ENCODE results near the gene PCSK5. TPM values are rescaled to one million over a fixed set of nuclear protein-coding genes. Genes with fewer than 3 reads are reported as not detected.

PCSK5 gene
- total and polyA plus RNA-seq, 5 experiments from 2014 or later, result 6.5 to 22.8 (median 14.7) TPM

DNA sequence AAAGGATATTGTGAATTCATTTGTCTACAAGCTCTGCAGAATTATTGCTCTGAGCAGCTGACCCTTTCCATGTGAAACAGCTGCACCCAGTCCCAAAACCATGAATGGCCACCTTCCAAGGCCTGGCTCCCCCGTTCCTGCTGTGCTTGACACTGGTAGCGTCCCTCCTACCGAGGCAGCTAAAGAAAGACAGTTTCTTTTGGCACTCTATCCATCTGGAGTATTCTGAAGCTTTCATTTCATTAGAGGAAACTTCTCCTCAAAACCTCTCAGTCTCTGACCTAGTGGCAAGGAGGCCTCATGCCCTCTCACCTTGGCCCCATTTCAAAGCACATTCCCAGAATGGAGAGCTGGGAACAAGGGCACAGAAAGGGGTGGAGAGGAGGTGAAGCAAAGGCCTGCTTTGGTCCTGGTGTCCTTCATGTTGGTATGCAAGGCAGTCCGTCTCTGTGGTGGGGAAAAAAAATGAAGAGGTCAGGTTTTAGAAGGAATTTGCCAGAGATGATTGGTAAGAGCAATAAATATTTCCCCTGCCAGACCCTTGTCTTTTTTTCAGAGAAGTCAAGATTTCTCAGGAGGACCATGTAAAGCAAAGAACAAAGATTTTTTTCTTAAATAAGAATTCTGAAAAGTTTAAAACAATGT lies 271.7 kb downstream of the PCSK5 start:
- Mint-ChIP-seq H3K36me3 (peaks cover 22 to 92% (median 58%) of the 10 kb centered on the region in 3 donors), H3K27me3 (no peaks in the 10 kb centered on the region), H3K4me3 (no peak overlapping the region), H3K27ac (peak overlapping the region in 3 of 10 donors; percentile 2 to 35 (median 8)), H3K4me1 (peaks cover 6 to 16% (median 13%) of the 10 kb centered on the region in 4 donors), H3K9me3 (no peaks in the 10 kb centered on the region)
- POLR2A ChIA-PET, result no interaction called here
- no peak for DNase-seq
- ATAC-seq, result no peak

DNA sequence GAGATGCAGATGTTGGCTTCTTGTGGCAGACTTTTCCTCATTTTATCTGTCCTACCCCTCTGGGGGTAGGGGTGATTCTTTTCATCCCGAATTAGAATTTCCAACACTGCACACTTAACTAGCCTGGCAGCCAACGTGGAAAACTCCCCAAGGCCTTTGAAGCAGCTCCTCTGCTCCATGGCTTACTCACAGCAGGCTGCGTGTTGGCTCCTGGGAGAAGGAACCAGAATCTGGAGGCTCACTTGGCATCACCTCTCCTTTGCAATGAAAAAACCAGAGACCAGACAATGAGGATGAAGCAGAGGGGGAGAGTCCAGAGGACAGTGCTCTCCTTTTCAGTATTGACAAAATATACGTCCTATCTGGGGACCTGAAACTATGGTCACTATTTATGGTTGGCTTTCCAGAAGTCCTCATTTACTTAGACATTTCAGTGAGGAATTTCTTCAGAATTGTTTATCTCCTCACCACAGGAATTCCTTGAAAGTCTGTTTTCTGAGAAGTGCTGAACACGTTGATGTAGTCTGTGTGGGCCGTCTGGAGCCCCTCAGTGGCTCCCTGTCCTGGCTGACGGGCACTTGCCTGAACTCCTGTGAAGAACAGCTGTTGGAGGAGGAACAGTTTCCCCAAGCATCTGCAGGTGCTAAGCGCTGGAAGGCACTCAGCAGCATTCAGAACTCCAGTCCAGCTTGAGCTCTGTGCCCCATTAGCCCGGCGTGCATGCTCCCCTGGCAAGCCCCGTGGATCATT lies 272.5 kb downstream of the PCSK5 start:
- Mint-ChIP-seq H3K9me3 (no peaks in the 10 kb centered on the region), H3K4me1 (peaks cover 6 to 16% (median 13%) of the 10 kb centered on the region in 4 donors), H3K4me3 (no peak overlapping the region), H3K27me3 (no peaks in the 10 kb centered on the region), H3K27ac (peak overlapping the region in 2 of 10 donors; percentile 29 to 33), H3K36me3 (peaks cover 26 to 92% (median 60%) of the 10 kb centered on the region in 3 donors)
- POLR2A ChIA-PET, result no interaction called here
- ATAC-seq, result no peak
- DNase-seq, result no peak

DNA sequence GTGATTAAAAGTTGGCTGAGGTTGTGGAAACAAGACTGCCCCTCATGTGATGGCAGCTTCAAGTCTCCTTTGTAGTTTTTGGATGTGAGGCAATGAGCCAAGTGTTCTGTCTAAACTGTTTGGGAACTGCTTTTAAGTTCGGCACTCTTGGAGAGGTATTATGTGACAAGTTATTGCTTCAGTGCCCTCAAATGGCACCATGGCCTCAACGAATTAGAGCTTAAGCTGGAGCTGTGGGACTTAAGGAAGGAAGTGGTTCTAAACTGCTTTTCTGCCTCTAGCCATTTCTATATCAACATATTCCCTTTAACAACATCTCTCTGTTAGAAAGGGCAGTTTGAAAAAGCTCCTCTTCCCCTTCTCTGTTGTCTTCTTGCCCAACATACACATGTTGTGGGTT lies 276.1 kb downstream of the PCSK5 start:
- POLR2A ChIA-PET, result interaction anchor here (0.6 to 0.7 kb wide), 2 partner anchors 25 to 97 kb away, joined by 3 read pairs; no protein-coding TSS in a partner anchor
- H3K4me3 Mint-ChIP-seq, result no peak overlapping the region
- peak overlapping the region in 4 of 10 donors; percentile 22 to 66 (median 58) for H3K27ac Mint-ChIP-seq
- DNase-seq, result no peak
- H3K36me3 Mint-ChIP-seq, result peaks cover 23 to 91% (median 59%) of the 10 kb centered on the region in 3 donors
- no peak for ATAC-seq
- no peaks in the 10 kb centered on the region for H3K27me3 Mint-ChIP-seq
- peaks cover 6 to 16% (median 13%) of the 10 kb centered on the region in 4 donors for H3K4me1 Mint-ChIP-seq
- no peaks in the 10 kb centered on the region for H3K9me3 Mint-ChIP-seq

DNA sequence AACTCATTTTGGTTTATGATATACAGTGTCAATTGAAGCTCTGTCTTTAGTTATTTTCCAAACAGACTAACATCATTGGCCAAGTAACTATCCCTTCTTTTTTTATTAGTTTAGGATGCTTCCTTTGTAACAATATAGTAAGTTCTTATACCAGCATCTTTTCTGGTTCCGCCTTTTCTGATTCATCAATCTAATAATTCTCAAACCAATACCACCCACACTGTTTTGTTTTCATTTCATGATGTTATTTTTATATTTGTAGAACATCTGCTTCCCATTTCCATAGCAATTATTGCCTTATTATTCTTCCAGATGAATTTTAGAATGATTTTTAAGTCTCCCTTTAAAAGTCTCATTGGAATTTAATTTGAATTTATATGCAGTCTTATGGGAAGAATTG lies 285.7 kb downstream of the PCSK5 start:
- POLR2A ChIA-PET, result no interaction called here
- ATAC-seq (no peak), DNase-seq (no peak)
- H3K9me3 Mint-ChIP-seq, result peaks cover 0 to 5% (median 0%) of the 10 kb centered on the region in 9 donors
- peaks cover 1 to 89% (median 30%) of the 10 kb centered on the region in 3 donors for H3K36me3 Mint-ChIP-seq
- no peak overlapping the region for H3K4me3 Mint-ChIP-seq
- H3K4me1 Mint-ChIP-seq, result peaks cover 0 to 6% (median 4%) of the 10 kb centered on the region in 4 donors
- no peaks in the 10 kb centered on the region for H3K27me3 Mint-ChIP-seq
- no peak overlapping the region for H3K27ac Mint-ChIP-seq

DNA sequence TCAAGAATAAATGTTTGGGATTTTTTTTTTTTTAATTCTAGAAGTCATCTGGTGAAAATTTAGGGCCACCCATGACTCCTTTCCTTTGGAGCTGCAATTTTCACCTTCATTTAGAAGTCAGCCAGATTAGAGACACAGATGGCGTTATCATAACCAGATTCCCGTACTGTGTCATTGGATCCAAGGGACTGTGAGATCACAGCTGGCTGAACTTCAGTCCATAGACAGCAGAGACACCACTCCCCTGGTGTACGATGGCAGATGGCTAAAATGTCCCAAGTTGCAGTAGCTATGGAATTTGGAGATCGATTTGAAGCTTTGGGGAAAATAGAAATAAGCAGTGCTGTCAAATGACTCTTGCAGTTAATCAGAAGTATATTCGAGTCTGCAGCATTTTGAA lies 287.5 kb downstream of the PCSK5 start:
- Mint-ChIP-seq H3K27ac (no peak overlapping the region), H3K4me3 (no peak overlapping the region), H3K36me3 (peaks cover 8 to 95% (median 46%) of the 10 kb centered on the region in 3 donors), H3K9me3 (peaks cover 0 to 5% (median 0%) of the 10 kb centered on the region in 9 donors), H3K27me3 (no peaks in the 10 kb centered on the region), H3K4me1 (peaks cover 0 to 8% (median 4%) of the 10 kb centered on the region in 4 donors)
- no peak for DNase-seq
- POLR2A ChIA-PET, result no interaction called here
- ATAC-seq, result no peak

DNA sequence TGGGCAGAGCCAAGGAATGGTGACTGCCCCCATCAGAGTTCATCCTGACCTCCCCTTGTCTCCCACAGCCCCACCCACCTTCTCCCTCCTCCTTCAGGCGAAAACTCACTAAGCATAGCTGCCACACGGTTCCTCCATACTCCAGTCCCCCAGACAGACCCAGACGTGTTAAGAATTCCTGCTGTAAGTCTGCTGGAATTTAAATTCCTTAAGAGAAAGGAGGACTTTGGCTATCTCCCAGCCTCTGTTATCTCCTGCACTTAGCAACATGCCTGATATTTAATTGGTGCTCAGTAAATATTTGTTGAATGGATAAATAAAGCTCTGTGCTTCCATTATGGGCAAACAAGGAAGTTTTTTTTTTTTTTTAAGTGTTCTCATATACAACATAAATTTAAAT lies 290.1 kb downstream of the PCSK5 start:
- Mint-ChIP-seq H3K36me3 (peaks cover 21 to 98% (median 53%) of the 10 kb centered on the region in 3 donors), H3K27ac (peak overlapping the region in 1 of 10 donors; percentile 43), H3K9me3 (no peaks in the 10 kb centered on the region), H3K4me1 (peaks cover 0 to 8% (median 4%) of the 10 kb centered on the region in 4 donors), H3K4me3 (no peak overlapping the region), H3K27me3 (no peaks in the 10 kb centered on the region)
- POLR2A ChIA-PET, result no interaction called here
- ATAC-seq, result no peak
- DNase-seq, result no peak

DNA sequence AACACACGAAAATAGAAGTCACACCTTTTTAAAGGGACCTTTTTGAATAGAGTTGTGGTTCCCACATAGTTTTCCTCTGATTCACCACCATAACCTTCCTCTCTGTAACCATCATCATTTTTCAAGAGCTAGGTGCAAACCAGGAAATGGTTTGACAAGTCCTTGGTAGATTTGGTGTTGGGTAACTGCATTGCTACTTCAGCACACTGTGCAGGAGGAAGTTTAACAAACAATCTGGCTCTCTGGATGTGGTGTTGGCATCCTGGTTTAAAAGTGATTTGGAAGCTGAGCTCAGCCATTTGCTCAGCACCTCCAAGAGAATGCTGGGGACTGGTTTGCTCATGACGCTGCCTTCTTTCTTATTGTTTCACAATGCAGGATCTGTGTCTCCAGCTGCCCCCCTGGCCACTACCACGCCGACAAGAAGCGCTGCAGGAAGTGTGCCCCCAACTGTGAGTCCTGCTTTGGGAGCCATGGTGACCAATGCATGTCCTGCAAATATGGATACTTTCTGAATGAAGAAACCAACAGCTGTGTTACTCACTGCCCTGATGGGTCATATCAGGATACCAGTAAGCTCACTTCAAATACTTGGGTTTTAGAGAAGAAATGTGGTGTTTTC lies 290.7 kb downstream of the PCSK5 start:
- Mint-ChIP-seq H3K27me3 (no peaks in the 10 kb centered on the region), H3K27ac (peak overlapping the region in 1 of 10 donors; percentile 65), H3K4me3 (peak overlapping the region in 1 of 10 donors; percentile 18), H3K36me3 (peaks cover 21 to 96% (median 51%) of the 10 kb centered on the region in 3 donors), H3K4me1 (peaks cover 0 to 8% (median 4%) of the 10 kb centered on the region in 4 donors), H3K9me3 (no peaks in the 10 kb centered on the region)
- POLR2A ChIA-PET, result no interaction called here
- ATAC-seq, result no peak
- DNase-seq, result no peak

DNA sequence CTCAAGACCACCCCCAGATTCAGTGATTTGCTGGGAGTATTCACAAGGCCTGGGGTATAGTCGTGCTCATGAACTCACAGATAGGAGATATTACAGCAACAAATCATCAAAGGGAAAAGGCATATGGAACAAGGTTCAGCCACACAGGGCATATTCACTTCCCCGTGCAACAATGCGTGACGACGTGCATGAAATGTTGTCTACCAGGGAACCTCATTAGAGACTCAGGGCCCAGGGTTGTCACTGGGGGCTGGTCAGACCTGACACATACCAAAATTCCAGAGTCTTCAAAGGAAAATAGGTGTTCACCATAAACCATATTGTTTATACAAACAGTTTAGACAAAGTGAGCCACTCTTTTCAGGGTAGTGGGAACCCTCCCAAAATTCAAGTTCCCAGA lies 291.3 kb downstream of the PCSK5 start:
- DNase-seq, result no peak
- ATAC-seq, result no peak
- Mint-ChIP-seq H3K4me1 (peaks cover 0 to 8% (median 4%) of the 10 kb centered on the region in 4 donors), H3K27ac (peak overlapping the region in 2 of 10 donors; percentile 64 to 65), H3K27me3 (no peaks in the 10 kb centered on the region), H3K4me3 (no peak overlapping the region), H3K36me3 (peaks cover 21 to 93% (median 52%) of the 10 kb centered on the region in 3 donors), H3K9me3 (no peaks in the 10 kb centered on the region)
- POLR2A ChIA-PET, result no interaction called here

DNA sequence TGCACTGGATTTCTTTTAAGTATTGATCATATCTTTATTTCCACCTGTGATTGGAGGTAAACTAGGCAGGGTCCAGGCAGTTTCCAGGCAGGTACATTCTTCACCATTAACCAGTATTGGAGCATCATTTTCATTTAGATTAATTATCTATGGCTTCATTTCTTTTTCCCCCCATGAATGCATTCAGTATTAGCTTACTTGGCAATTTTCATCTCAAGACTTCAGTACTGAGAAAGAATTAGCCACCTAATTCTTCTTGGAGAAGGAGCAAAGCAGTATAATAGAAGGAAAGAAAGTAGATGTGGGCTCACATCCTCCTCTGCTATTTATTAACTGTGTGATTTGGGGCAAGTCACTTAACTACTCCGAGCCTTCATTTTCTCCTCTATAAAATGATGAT lies 295.0 kb downstream of the PCSK5 start:
- POLR2A ChIA-PET, result no interaction called here
- DNase-seq (no peak), ATAC-seq (no peak)
- Mint-ChIP-seq H3K27me3 (no peaks in the 10 kb centered on the region), H3K4me1 (peaks cover 0 to 8% (median 2%) of the 10 kb centered on the region in 4 donors), H3K4me3 (no peak overlapping the region), H3K9me3 (no peaks in the 10 kb centered on the region), H3K36me3 (peaks cover 33 to 89% (median 59%) of the 10 kb centered on the region in 3 donors), H3K27ac (no peak overlapping the region)

DNA sequence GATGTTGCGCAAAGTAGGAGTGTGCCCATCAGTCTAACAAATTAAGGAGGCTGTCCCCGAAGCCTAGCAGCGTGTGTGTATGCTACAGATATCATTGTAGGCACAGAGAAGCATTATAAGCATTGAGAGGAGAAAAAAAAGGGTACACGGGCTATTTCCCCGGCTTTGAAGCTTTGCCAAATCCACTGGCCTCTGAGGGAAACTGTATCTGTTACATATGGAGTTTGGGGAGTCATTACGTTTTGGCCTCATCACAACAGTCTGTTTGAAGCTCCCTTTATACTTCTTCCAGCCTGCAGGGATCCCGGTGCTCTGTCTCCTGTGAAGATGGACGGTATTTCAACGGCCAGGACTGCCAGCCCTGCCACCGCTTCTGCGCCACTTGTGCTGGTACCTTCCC lies 297.8 kb downstream of the PCSK5 start:
- Mint-ChIP-seq H3K4me3 (no peak overlapping the region), H3K9me3 (no peaks in the 10 kb centered on the region), H3K27ac (peak overlapping the region in 2 of 10 donors; percentile 15 to 33), H3K27me3 (no peaks in the 10 kb centered on the region), H3K4me1 (peaks cover 0 to 4% (median under 1%) of the 10 kb centered on the region in 4 donors), H3K36me3 (peaks cover 26 to 89% (median 61%) of the 10 kb centered on the region in 3 donors)
- POLR2A ChIA-PET, result no interaction called here
- DNase-seq (no peak), ATAC-seq (no peak)

DNA sequence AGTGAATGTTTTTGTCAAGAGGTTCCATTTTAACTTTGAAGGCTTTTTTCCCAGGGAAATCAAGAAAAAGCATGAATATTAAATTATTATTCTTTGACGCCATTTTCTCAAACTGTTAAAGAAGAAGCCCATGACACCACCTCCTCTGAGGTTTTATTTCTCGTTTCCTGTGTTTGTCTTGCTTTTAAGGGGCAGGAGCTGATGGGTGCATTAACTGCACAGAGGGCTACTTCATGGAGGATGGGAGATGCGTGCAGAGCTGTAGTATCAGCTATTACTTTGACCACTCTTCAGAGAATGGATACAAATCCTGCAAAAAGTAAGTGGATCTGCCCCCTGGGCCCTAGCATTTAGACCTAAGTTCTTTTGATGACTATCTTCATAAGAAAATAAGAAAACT lies 298.4 kb downstream of the PCSK5 start:
- Mint-ChIP-seq H3K9me3 (no peaks in the 10 kb centered on the region), H3K4me1 (peaks cover 0 to 4% (median under 1%) of the 10 kb centered on the region in 4 donors), H3K27ac (peak overlapping the region in 1 of 10 donors; percentile 40), H3K27me3 (no peaks in the 10 kb centered on the region), H3K4me3 (peak overlapping the region in 1 of 10 donors; percentile 55), H3K36me3 (peaks cover 25 to 89% (median 67%) of the 10 kb centered on the region in 3 donors)
- DNase-seq (no peak), ATAC-seq (no peak)
- POLR2A ChIA-PET, result no interaction called here

DNA sequence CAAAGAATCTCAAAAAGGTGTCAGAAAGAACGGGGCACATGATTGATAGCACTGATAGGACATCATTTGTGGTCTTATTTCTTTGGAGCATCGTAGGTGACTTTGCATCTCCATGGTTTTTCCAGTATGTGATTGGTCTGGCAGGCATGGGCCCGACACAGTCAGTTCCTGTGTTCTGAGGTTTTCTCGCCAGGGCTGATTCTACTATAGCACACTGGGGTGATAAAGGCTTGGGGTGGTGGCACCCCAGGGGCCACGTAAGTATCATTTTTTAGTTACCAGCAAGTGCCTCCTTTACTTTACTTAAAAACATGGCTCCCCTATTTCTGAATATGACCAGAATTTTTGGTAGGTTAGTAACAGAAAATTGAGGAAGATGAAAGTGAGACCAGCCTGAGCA lies 301.0 kb downstream of the PCSK5 start:
- Mint-ChIP-seq H3K36me3 (peaks cover 19 to 84% (median 70%) of the 10 kb centered on the region in 3 donors), H3K4me3 (peak overlapping the region in 1 of 10 donors; percentile 18), H3K27ac (peak overlapping the region in 5 of 10 donors; percentile 20 to 71 (median 58)), H3K4me1 (peaks cover 0 to 2% (median under 1%) of the 10 kb centered on the region in 4 donors), H3K9me3 (no peaks in the 10 kb centered on the region), H3K27me3 (no peaks in the 10 kb centered on the region)
- DNase-seq (no peak), ATAC-seq (no peak)
- POLR2A ChIA-PET, result interaction anchor here (0.7 kb wide), 1 partner anchor 25 kb away, joined by 3 read pairs; no protein-coding TSS in a partner anchor

Measured in naive thymus-derived CD8-positive, alpha-beta T cell (primary cell).